A549 (cell line): ENCODE results near the gene ZNF571. TPM values are rescaled to one million over a fixed set of nuclear protein-coding genes. Genes with fewer than 3 reads are reported as not detected.
A peak's percentile ranks its signal among the peaks of the same experiment; 100 is the strongest.

ENCODE experiments used
- ATAC-seq, 2 experiments: fragments of 200-7000 bp in 1 of 2; fragments of >200 bp in 1 of 2; cut with Nextera tagmentation in 1 of 2; cut with Tn5 transposase in 1 of 2; 3 replicates each; pipeline versions ENCODE4 v1.8.0 to v1.9.1; 2018 to 2020; ENCODE audit warnings: mild to moderate bottlenecking in 1 of 2, moderate library complexity in 1 of 2
- CTCF ChIA-PET: fragments of 300-600 bp; sonication (Branson Sonifier 250); formaldehyde crosslinking; extraction: SDS; loops from one replicate; lab custom pipeline; 2021; ENCODE audit warnings: antibody characterized with exemption, inconsistent platforms; lab: Yijun Ruan, JAX
- POLR2A ChIA-PET: fragments of 350-600 bp; formaldehyde crosslinking; extraction: SDS; loops from one replicate; lab custom pipeline; 2021; ENCODE audit warnings: antibody characterized with exemption, inconsistent platforms; lab: Yijun Ruan, JAX
- DNase-seq, 2 experiments: peaks; one replicate each; pipeline versions ENCODE4 v3.0.0 to v3.0.0-alpha.2; 2011 to 2016; ENCODE audit warnings: low read depth in 1 of 2, low spot score in 1 of 2
- FAIRE-seq: peaks from 2 replicates; lab custom pipeline; 2011; peaks lifted over from hg19 to GRCh38; lab: Jason Lieb, UNC
- H3K27ac ChIP-seq, 2 experiments: fragments of >200 bp; sonication (Bioruptor Twin); formaldehyde crosslinking; 3 replicates each; pipeline ENCODE4 v1.5.1; 2016 to 2017
- H3K4me1 ChIP-seq: fragments of >200 bp; sonication (Bioruptor Twin); formaldehyde crosslinking; 3 replicates; pipeline ENCODE4 v1.6.1; 2016
- H3K4me2 ChIP-seq: fragments of >200 bp; sonication (Bioruptor Twin); formaldehyde crosslinking; 3 replicates; pipeline ENCODE4 v1.6.1; 2016
- H3K4me3 ChIP-seq: fragments of >200 bp; sonication (Bioruptor Twin); formaldehyde crosslinking; 3 replicates; pipeline ENCODE4 v1.5.1; 2016
- H3K9me3 ChIP-seq: fragments of >200 bp; sonication (Bioruptor Twin); formaldehyde crosslinking; 3 replicates; pipeline ENCODE4 v1.6.1; 2016
- FOSB ChIP-seq: fragments of 250-450 bp; sonication (Bioruptor Pico); IDR thresholded peaks from 2 replicates; pipeline ENCODE4 v1.5.0; 2020; ENCODE audit warnings: mild to moderate bottlenecking, moderate library complexity
- GATA3 ChIP-seq: IDR thresholded peaks from 2 replicates; pipeline ENCODE4 v1.6.1; 2012; ENCODE audit warnings: borderline replicate concordance
- HOXB13 ChIP-seq: fragments of 250-450 bp; sonication (Bioruptor Pico); IDR thresholded peaks from 2 replicates; pipeline ENCODE4 v1.5.0; 2020; ENCODE audit warnings: low read depth, mild to moderate bottlenecking, moderate library complexity
- HOXB5 ChIP-seq: fragments of 250-450 bp; sonication (Bioruptor Pico); IDR thresholded peaks from 2 replicates; pipeline ENCODE4 v1.5.0; 2020; ENCODE audit warnings: mild to moderate bottlenecking, moderate library complexity
- KDM1A ChIP-seq: fragments of 200-600 bp; sonication (generic); IDR thresholded peaks from 2 replicates; pipeline ENCODE4 v1.6.1; 2016; ENCODE audit warnings: low read depth, mild to moderate bottlenecking
- MAFK ChIP-seq: fragments of 450-650 bp; IDR thresholded peaks from 2 replicates; pipeline ENCODE4 v1.6.1; 2014; ENCODE audit not compliant: partially characterized antibody
- MAZ ChIP-seq: fragments of 150-350 bp; IDR thresholded peaks from 2 replicates; pipeline ENCODE4 v1.6.1; 2014; ENCODE audit warnings: antibody characterized with exemption, low read depth, low read length, borderline replicate concordance
- NPAS2 ChIP-seq: fragments of 250-450 bp; sonication (Bioruptor Pico); IDR thresholded peaks from 2 replicates; pipeline ENCODE4 v1.8.0; 2022; ENCODE audit warnings: mild to moderate bottlenecking, moderate library complexity, borderline replicate concordance
- RCOR1 ChIP-seq: fragments of 150-350 bp; IDR thresholded peaks from 2 replicates; pipeline ENCODE4 v1.6.1; 2014; ENCODE audit warnings: antibody characterized with exemption, low read length, low read depth
- SMC3 ChIP-seq: fragments of >200 bp; sonication (Bioruptor Twin); formaldehyde crosslinking; IDR thresholded peaks from 3 replicates; pipeline ENCODE4 v1.6.1; 2018; ENCODE audit warnings: inconsistent platforms
- ZNF302 ChIP-seq: fragments of 250-450 bp; sonication (Bioruptor Pico); IDR thresholded peaks from 2 replicates; pipeline ENCODE4 v1.9.0; 2021; ENCODE audit warnings: inconsistent platforms, mild to moderate bottlenecking, moderate library complexity
- WGBS: methylation state at CpG from one replicate; pipeline ENCODE4 v1.1.6; 2017; ENCODE audit errors: missing lambda C conversion rate; 5-methylcytosine and 5-hydroxymethylcytosine counted together
- polyA plus RNA-seq, 4 experiments: library from polyadenylated mRNA; depleted of rRNA in 3 of 4; stranded (reverse); fragments of >200 nt; fragmentation: RNase III in 1 of 4; extraction: RNeasy Plus Mini Kit Qiagen cat#74134 plus additional on column Dnase treatment in 1 of 4; gene quantifications; 2 replicates in 3 of 4; 3 replicates in 1 of 4; pipeline ENCODE4 v1.2.3, GENCODE V29; 2011 to 2017
- TF ChIP-seq, protein P1 (sequence below): fragments of 250-450 bp; sonication (Bioruptor Pico); IDR thresholded peaks from 2 replicates; pipeline ENCODE4 v1.5.0; 2021; ENCODE audit warnings: mild to moderate bottlenecking, moderate library complexity, borderline replicate concordance
- TF ChIP-seq, protein P2 (sequence below): fragments of >200 bp; sonication (Bioruptor Twin); formaldehyde crosslinking; IDR thresholded peaks from 2 replicates; pipeline ENCODE4 v1.6.1; 2016
- TF ChIP-seq, protein P3 (sequence below): IDR thresholded peaks from 2 replicates; pipeline ENCODE4 v1.6.1; 2012; ENCODE audit warnings: low read depth, borderline replicate concordance
- TF ChIP-seq, protein P4 (sequence below): IDR thresholded peaks from 2 replicates; pipeline ENCODE4 v1.6.1; 2012

Gene ZNF571
- polyA plus RNA-seq, 2 of the 4 experiments (the other 2 are of a cell fraction): 1.4 to 2.5 TPM

DNA sequence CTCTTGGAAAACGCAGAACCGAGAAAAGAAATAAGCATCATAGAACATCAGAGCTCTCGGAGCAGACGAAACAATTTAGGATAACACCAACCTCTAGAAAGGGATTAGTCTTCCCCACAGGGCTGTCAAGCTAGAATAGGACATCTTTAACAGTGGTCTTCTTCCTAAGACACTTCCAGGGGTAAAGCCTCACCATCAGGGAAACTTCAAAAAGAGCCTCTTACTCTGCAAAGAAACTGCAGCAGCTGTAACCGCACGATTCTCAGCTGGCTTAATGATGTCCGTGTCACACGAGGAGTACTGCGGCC, 642 bp downstream of the ZNF571 start:
- FAIRE-seq (no peak), ATAC-seq (no peak), DNase-seq (no peak)
- Histone ChIP-seq H3K4me1 (no peaks in the 10 kb centered on the region), H3K4me2 (peak overlapping the region; percentile 81), H3K4me3 (peak overlapping the region; percentile 57), H3K9me3 (peaks cover 88% of the 10 kb centered on the region), H3K27ac (peak overlapping the region in 1 of 2 experiments; percentile 72; a peak in 3 of 6 replicates)
- 38% methylated on average over 9 of the region's 9 CpGs for WGBS
- ChIA-PET CTCF (interaction anchor here (0.6 to 1.0 kb wide), 2 partner anchors 10 to 578 kb away, joined by 3 to 4 read pairs; no protein-coding TSS in a partner anchor), POLR2A (interaction anchor here (0.5 to 1.5 kb wide), 6 partner anchors 11 to 367 kb away, joined by 3 to 9 read pairs (median 6); partner anchors contain the start of genes ZFP30, ZNF527 and ZNF569)
- TF ChIP-seq, protein P1, sequence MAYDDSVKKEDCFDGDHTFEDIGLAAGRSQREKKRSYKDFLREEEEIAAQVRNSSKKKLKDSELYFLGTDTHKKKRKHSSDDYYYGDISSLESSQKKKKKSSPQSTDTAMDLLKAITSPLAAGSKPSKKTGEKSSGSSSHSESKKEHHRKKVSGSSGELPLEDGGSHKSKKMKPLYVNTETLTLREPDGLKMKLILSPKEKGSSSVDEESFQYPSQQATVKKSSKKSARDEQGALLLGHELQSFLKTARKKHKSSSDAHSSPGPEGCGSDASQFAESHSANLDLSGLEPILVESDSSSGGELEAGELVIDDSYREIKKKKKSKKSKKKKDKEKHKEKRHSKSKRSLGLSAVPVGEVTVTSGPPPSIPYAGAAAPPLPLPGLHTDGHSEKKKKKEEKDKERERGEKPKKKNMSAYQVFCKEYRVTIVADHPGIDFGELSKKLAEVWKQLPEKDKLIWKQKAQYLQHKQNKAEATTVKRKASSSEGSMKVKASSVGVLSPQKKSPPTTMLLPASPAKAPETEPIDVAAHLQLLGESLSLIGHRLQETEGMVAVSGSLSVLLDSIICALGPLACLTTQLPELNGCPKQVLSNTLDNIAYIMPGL (CRISPR knock-in tag): no peak
- no peak for TF ChIP-seq ZNF302 (CRISPR knock-in tag)
- no peak for TF ChIP-seq SMC3
- no peak for TF ChIP-seq NPAS2
- TF ChIP-seq RCOR1: no peak
- TF ChIP-seq GATA3: no peak

DNA sequence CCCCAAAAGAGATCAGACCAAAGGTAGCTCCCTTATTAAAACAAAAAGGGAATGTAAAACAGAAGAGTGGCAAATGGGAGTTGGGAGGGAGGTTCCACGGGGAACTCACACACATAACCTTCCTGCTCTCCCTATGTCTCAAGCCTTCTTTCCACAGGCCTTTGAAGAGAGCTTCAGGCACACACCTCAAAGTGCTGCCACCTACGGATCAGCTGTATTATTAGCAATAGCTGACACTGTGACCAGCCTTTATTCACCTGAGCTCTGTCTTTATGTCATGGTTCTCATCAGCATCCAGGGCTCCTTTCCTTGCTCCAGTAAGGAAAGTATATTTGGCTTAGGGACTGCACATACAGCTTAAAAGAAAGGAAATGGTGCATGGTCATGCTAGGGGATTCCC, 11.3 kb downstream of the ZNF571 start:
- no peak for DNase-seq
- POLR2A ChIA-PET: interaction anchor here (0.8 kb wide), 1 partner anchor 11 kb away, joined by 3 read pairs; the partner anchor contains the start of genes ZNF540 and ZNF571
- no peak for TF ChIP-seq MAZ
- TF ChIP-seq, protein P2, sequence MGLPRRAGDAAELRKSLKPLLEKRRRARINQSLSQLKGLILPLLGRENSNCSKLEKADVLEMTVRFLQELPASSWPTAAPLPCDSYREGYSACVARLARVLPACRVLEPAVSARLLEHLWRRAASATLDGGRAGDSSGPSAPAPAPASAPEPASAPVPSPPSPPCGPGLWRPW: no peak
- no peak for TF ChIP-seq SMC3
- TF ChIP-seq, protein P3, sequence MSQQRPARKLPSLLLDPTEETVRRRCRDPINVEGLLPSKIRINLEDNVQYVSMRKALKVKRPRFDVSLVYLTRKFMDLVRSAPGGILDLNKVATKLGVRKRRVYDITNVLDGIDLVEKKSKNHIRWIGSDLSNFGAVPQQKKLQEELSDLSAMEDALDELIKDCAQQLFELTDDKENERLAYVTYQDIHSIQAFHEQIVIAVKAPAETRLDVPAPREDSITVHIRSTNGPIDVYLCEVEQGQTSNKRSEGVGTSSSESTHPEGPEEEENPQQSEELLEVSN: no peak
- no peak for TF ChIP-seq HOXB13 (CRISPR knock-in tag)
- TF ChIP-seq, protein P4, sequence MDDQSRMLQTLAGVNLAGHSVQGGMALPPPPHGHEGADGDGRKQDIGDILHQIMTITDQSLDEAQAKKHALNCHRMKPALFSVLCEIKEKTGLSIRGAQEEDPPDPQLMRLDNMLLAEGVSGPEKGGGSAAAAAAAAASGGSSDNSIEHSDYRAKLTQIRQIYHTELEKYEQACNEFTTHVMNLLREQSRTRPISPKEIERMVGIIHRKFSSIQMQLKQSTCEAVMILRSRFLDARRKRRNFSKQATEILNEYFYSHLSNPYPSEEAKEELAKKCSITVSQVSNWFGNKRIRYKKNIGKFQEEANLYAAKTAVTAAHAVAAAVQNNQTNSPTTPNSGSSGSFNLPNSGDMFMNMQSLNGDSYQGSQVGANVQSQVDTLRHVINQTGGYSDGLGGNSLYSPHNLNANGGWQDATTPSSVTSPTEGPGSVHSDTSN: no peak
- no peak for TF ChIP-seq GATA3
- TF ChIP-seq HOXB5 (CRISPR knock-in tag): no peak
- no peak for TF ChIP-seq KDM1A
- no peak for TF ChIP-seq MAFK
- TF ChIP-seq RCOR1: no peak
- TF ChIP-seq FOSB (CRISPR knock-in tag): no peak
- no peak for FAIRE-seq
- H3K27ac ChIP-seq: no peak overlapping the region
- peaks cover 92% of the 10 kb centered on the region for H3K9me3 ChIP-seq
- H3K4me2 ChIP-seq: no peak overlapping the region
- no peaks in the 10 kb centered on the region for H3K4me1 ChIP-seq
- CTCF ChIA-PET: no interaction called here
- no peak for ATAC-seq
- 7% methylated on average over 2 of the region's 2 CpGs for WGBS
- H3K4me3 ChIP-seq: no peak overlapping the region

DNA sequence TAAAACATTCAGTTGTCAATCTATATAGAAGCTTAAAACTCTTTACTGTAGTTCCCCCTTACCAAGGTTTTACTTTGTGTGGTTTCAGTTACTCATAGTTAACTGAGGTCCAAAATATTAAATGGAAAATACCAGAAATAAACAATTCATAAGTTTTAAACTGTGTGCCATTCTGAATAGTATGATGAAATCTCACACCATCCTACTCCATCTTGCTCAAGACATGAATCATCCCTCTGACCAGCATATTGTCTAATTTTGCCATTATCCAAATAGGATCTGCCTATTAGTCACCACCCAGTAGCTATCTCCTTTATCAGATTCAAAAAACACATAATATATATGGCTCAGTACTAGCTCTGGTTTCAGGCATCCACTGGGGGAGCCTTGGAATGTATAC, 22.4 kb downstream of the ZNF571 start:
- POLR2A ChIA-PET: no interaction called here
- Histone ChIP-seq H3K4me3 (no peak overlapping the region), H3K4me1 (no peaks in the 10 kb centered on the region), H3K27ac (no peak overlapping the region), H3K4me2 (no peak overlapping the region), H3K9me3 (peaks cover 49% of the 10 kb centered on the region)
- DNase-seq: no peak
- no peak for ATAC-seq
- TF ChIP-seq, protein P1 (CRISPR knock-in tag): no peak
- peak; percentile 87 for FAIRE-seq
- CTCF ChIA-PET: interaction anchor here (0.6 kb wide), 1 partner anchor 153 kb away, joined by 3 read pairs; no protein-coding TSS in a partner anchor
